ENCODE data around the gene MAGEB2. TPM values are rescaled to one million over a fixed set of nuclear protein-coding genes. Genes with fewer than 3 reads are reported as not detected.

MAGEB2 gene
- total RNA-seq, 5 donors from 2014 or later (not counting 1 experiment from before 2014, with no cell fraction given) = 0.25 TPM; not detected in 4

DNA sequence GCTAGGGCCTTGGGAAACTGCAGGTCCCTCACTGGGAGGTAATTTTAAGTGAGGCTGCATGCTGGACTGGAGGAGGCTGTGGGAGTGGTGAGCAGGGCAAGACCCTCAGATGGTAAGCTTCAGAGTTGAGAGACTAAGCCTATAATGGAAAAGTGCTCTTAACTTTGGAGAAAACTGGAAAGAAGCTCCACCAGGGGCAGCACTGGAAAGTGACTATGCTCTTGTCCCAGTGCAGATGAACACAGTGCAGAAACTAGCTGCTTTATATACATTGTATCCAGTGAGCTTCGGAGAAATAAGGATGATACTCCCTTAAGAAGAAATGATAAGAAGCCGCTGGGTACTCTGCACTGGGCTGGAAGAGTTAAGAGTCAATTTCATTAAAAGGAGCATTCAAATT, 3.2 kb upstream of the MAGEB2 start:
- Mint-ChIP-seq H3K27ac (no peak overlapping the region), H3K27me3 (peaks cover 1 to 8% of the 10 kb centered on the region in 2 donors), H3K9me3 (peaks cover 0 to 5% (median 0%) of the 10 kb centered on the region in 3 donors)

DNA sequence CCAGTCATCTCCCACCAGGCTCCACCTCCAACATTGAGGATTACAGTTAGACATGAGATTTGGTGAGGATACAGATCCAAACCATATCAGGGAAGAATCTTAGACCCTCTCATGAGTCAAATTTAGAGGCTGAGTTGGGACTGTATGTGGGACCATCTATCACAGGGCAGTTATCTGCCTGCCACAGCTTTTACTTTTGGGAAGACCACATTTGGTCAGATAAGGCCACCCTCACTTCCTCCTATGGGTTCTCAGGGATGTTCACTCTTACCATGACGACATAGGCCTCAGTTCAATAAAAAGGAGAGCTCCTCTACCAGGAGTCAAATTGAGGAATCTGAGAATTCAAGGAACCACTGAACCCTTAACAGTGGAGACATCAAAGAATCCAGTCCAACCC, 2.1 kb downstream of the MAGEB2 start:
- Histone ChIP-seq H3K27ac (ENCODE audit: low read length) (no peak overlapping the region), H3K4me3 (ENCODE audit: control insufficient read depth in 1 of 2, extremely low read depth in 1 of 2, low read length in 1 of 2) (no peak overlapping the region), H3K36me3 (ENCODE audit: control insufficient read depth in 2 of 2, extremely low read depth in 1 of 2, insufficient read depth in 1 of 2, low read length in 1 of 2) (no peaks in the 10 kb centered on the region), H3K9me3 (no peaks in the 10 kb centered on the region), H3K27me3 (replicated peaks in 1 of 2; ENCODE audit: control insufficient read depth in 2 of 2, extremely low read depth in 1 of 2, insufficient read depth in 2 of 2, low read length in 1 of 2) (no peaks in the 10 kb centered on the region), H3K4me1 (ENCODE audit: control insufficient read depth in 1 of 2, extremely low read depth in 1 of 2, insufficient read depth in 2 of 2, low read length in 2 of 2) (no peaks in the 10 kb centered on the region)
- Mint-ChIP-seq H3K27ac (no peak overlapping the region), H3K4me1 (no peaks in the 10 kb centered on the region), H3K27me3 (peaks cover 0 to 3% of the 10 kb centered on the region in 2 donors), H3K4me3 (no peak overlapping the region), H3K9me3 (no peaks in the 10 kb centered on the region), H3K36me3 (no peaks in the 10 kb centered on the region)
- no CpG with 5 or more reads among the region's 1 CpG for WGBS (ENCODE audit: insufficient coverage)
- DNase-seq (no peak), ATAC-seq (replicated peaks in 1 of 4) (no peak)
- ChIA-PET POLR2A (no interaction called here), CTCF (no interaction called here)

More for the DNA sequence above, 3.2 kb upstream of the MAGEB2 start:
- CTCF ChIA-PET = no interaction called here
- no peak overlapping the region for H3K4me3 Mint-ChIP-seq
- no peaks in the 10 kb centered on the region for H3K9me3 ChIP-seq
- POLR2A ChIA-PET = no interaction called here
- no peaks in the 10 kb centered on the region for H3K4me1 Mint-ChIP-seq
- H3K27me3 ChIP-seq (replicated peaks in 1 of 2; ENCODE audit: control insufficient read depth in 2 of 2, extremely low read depth in 1 of 2, insufficient read depth in 2 of 2, low read length in 1 of 2) = no peaks in the 10 kb centered on the region
- no peaks in the 10 kb centered on the region for H3K36me3 ChIP-seq (ENCODE audit: control insufficient read depth in 2 of 2, extremely low read depth in 1 of 2, insufficient read depth in 1 of 2, low read length in 1 of 2)
- no peaks in the 10 kb centered on the region for H3K4me1 ChIP-seq (ENCODE audit: control insufficient read depth in 1 of 2, extremely low read depth in 1 of 2, insufficient read depth in 2 of 2, low read length in 2 of 2)
- H3K36me3 Mint-ChIP-seq = no peaks in the 10 kb centered on the region
- DNase-seq (no peak), ATAC-seq (replicated peaks in 1 of 4) (no peak)
- H3K27ac ChIP-seq (ENCODE audit: low read length) = no peak overlapping the region
- WGBS (ENCODE audit: insufficient coverage) = no CpG with 5 or more reads among the region's 2 CpGs
- H3K4me3 ChIP-seq (ENCODE audit: control insufficient read depth in 1 of 2, extremely low read depth in 1 of 2, low read length in 1 of 2) = no peak overlapping the region

DNA sequence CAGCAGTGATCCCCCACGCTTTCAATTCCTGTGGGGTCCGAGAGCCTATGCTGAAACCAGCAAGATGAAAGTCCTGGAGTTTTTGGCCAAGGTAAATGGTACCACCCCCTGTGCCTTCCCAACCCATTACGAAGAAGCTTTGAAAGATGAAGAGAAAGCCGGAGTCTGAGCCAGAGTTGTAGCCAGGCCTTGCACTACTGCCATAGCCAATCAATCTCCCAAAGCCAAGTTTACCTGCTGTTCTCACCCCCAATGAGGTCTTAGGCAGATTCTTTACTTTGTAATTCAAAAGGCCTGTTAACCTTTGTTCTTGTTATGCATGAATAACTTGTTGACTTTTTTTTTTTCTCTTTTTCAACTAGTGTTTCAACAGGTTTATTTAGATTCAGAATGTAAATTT, 4.0 kb downstream of the MAGEB2 start:
- no peak overlapping the region for H3K27ac Mint-ChIP-seq
- H3K36me3 ChIP-seq (ENCODE audit: control insufficient read depth in 2 of 2, extremely low read depth in 1 of 2, insufficient read depth in 1 of 2, low read length in 1 of 2) = no peaks in the 10 kb centered on the region
- H3K4me1 ChIP-seq (ENCODE audit: control insufficient read depth in 1 of 2, extremely low read depth in 1 of 2, insufficient read depth in 2 of 2, low read length in 2 of 2) = no peaks in the 10 kb centered on the region
- WGBS (ENCODE audit: insufficient coverage) = 72% methylated on average over 2 of the region's 4 CpGs
- H3K36me3 Mint-ChIP-seq = no peaks in the 10 kb centered on the region
- no peak overlapping the region for H3K4me3 Mint-ChIP-seq
- peaks cover 0 to 3% of the 10 kb centered on the region in 2 donors for H3K27me3 Mint-ChIP-seq
- DNase-seq = no peak
- no peak overlapping the region for H3K4me3 ChIP-seq (ENCODE audit: control insufficient read depth in 1 of 2, extremely low read depth in 1 of 2, low read length in 1 of 2)
- no peak overlapping the region for H3K27ac ChIP-seq (ENCODE audit: low read length)
- H3K9me3 ChIP-seq = no peaks in the 10 kb centered on the region
- ATAC-seq (replicated peaks in 1 of 4) = no peak
- ChIA-PET POLR2A (no interaction called here), CTCF (no interaction called here)
- H3K27me3 ChIP-seq (replicated peaks in 1 of 2; ENCODE audit: control insufficient read depth in 2 of 2, extremely low read depth in 1 of 2, insufficient read depth in 2 of 2, low read length in 1 of 2) = no peaks in the 10 kb centered on the region
- H3K4me1 Mint-ChIP-seq = no peaks in the 10 kb centered on the region
- no peaks in the 10 kb centered on the region for H3K9me3 Mint-ChIP-seq

DNA sequence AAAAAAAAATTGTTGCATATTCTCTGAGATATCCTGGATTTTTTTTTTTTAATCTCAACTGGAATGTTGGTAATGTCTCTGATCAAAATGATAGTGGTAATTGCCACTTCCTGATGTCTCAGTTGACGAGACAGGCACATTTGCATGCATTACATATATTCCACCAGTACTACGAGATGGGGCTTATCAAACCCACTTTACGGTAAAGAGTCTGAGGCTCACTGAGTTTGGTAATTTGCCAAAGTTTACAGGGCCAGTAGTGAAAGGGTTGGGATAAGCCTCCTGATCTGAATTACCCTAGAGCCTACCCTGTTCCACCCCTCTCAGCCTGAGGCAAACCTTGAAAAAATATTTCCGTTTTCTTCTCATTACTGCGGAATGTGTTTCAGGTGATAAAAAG, 5.3 kb downstream of the MAGEB2 start:
- Mint-ChIP-seq H3K9me3 (no peaks in the 10 kb centered on the region), H3K27me3 (peaks cover 0 to 3% of the 10 kb centered on the region in 2 donors), H3K4me1 (no peaks in the 10 kb centered on the region), H3K27ac (no peak overlapping the region), H3K36me3 (no peaks in the 10 kb centered on the region), H3K4me3 (no peak overlapping the region)
- no peaks in the 10 kb centered on the region for H3K9me3 ChIP-seq
- no peak overlapping the region for H3K27ac ChIP-seq (ENCODE audit: low read length)
- DNase-seq = no peak
- no peaks in the 10 kb centered on the region for H3K36me3 ChIP-seq (ENCODE audit: control insufficient read depth in 2 of 2, extremely low read depth in 1 of 2, insufficient read depth in 1 of 2, low read length in 1 of 2)
- no CpG with 5 or more reads among the region's 5 CpGs for WGBS (ENCODE audit: insufficient coverage)
- ChIA-PET CTCF (no interaction called here), POLR2A (no interaction called here)
- ATAC-seq (replicated peaks in 1 of 4) = no peak
- no peaks in the 10 kb centered on the region for H3K27me3 ChIP-seq (replicated peaks in 1 of 2; ENCODE audit: control insufficient read depth in 2 of 2, extremely low read depth in 1 of 2, insufficient read depth in 2 of 2, low read length in 1 of 2)
- no peak overlapping the region for H3K4me3 ChIP-seq (ENCODE audit: control insufficient read depth in 1 of 2, extremely low read depth in 1 of 2, low read length in 1 of 2)
- H3K4me1 ChIP-seq (ENCODE audit: control insufficient read depth in 1 of 2, extremely low read depth in 1 of 2, insufficient read depth in 2 of 2, low read length in 2 of 2) = no peaks in the 10 kb centered on the region

DNA sequence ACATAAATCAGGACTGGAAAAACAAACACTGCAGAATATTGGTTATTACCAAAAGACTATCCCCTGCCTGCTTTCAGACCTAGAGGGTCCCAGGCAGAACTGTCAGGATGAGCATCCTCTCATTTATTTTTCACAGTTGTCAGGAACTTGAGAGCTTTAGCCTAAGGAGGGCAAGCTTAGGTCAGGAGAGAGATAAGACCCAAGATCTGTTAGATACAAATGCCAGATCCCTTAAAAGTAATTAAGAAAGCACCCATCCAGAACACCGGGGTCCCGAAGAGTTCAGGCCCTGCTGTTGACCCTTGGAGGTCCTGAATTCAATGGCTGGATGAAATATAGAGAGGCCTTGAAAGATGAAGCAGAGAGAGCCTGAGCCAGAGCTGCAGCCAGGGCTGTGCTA, 9.2 kb downstream of the MAGEB2 start:
- ChIA-PET POLR2A (no interaction called here), CTCF (no interaction called here)
- Histone ChIP-seq H3K4me1 (ENCODE audit: control insufficient read depth in 1 of 2, extremely low read depth in 1 of 2, insufficient read depth in 2 of 2, low read length in 2 of 2) (no peaks in the 10 kb centered on the region), H3K36me3 (ENCODE audit: control insufficient read depth in 2 of 2, extremely low read depth in 1 of 2, insufficient read depth in 1 of 2, low read length in 1 of 2) (no peaks in the 10 kb centered on the region), H3K27me3 (replicated peaks in 1 of 2; ENCODE audit: control insufficient read depth in 2 of 2, extremely low read depth in 1 of 2, insufficient read depth in 2 of 2, low read length in 1 of 2) (no peaks in the 10 kb centered on the region), H3K4me3 (ENCODE audit: control insufficient read depth in 1 of 2, extremely low read depth in 1 of 2, low read length in 1 of 2) (no peak overlapping the region), H3K9me3 (no peaks in the 10 kb centered on the region), H3K27ac (ENCODE audit: low read length) (no peak overlapping the region)
- Mint-ChIP-seq H3K36me3 (no peaks in the 10 kb centered on the region), H3K4me1 (no peaks in the 10 kb centered on the region), H3K27ac (no peak overlapping the region), H3K27me3 (no peaks in the 10 kb centered on the region), H3K9me3 (no peaks in the 10 kb centered on the region), H3K4me3 (no peak overlapping the region)
- no peak for ATAC-seq (replicated peaks in 1 of 4)
- WGBS (ENCODE audit: insufficient coverage) = no CpG with 5 or more reads among the region's 2 CpGs
- no peak for DNase-seq

DNA sequence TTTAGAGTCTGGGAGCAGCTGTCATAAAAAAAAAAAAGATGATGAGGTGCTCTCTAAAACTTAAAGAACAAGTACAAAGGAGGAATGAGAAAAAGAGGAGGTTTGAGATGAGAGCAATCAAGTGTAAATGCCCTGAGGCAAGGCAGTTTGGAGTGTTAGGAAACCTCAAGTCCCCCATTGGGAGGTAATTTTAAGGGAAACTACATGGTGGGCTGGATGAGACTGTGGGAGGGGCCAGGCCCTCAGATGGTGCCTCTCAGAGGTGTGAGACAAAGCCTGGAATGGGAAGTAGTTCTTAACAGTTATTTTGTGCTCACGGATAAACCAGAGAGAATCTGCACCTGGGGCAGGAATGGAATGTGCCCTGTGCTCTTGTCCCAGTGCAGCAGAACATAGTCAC, 13.2 kb downstream of the MAGEB2 start:
- Mint-ChIP-seq H3K36me3 (no peaks in the 10 kb centered on the region), H3K27me3 (no peaks in the 10 kb centered on the region), H3K4me3 (no peak overlapping the region), H3K4me1 (no peaks in the 10 kb centered on the region), H3K27ac (no peak overlapping the region), H3K9me3 (no peaks in the 10 kb centered on the region)
- no peaks in the 10 kb centered on the region for H3K9me3 ChIP-seq
- H3K4me1 ChIP-seq (ENCODE audit: control insufficient read depth in 1 of 2, extremely low read depth in 1 of 2, insufficient read depth in 2 of 2, low read length in 2 of 2) = no peaks in the 10 kb centered on the region
- ChIA-PET POLR2A (no interaction called here), CTCF (no interaction called here)
- ATAC-seq (replicated peaks in 1 of 4) = no peak
- no peak for DNase-seq
- H3K27ac ChIP-seq (ENCODE audit: low read length) = no peak overlapping the region
- H3K4me3 ChIP-seq (ENCODE audit: control insufficient read depth in 1 of 2, extremely low read depth in 1 of 2, low read length in 1 of 2) = no peak overlapping the region
- no peaks in the 10 kb centered on the region for H3K36me3 ChIP-seq (ENCODE audit: control insufficient read depth in 2 of 2, extremely low read depth in 1 of 2, insufficient read depth in 1 of 2, low read length in 1 of 2)
- no CpG with 5 or more reads among the region's 1 CpG for WGBS (ENCODE audit: insufficient coverage)
- no peaks in the 10 kb centered on the region for H3K27me3 ChIP-seq (replicated peaks in 1 of 2; ENCODE audit: control insufficient read depth in 2 of 2, extremely low read depth in 1 of 2, insufficient read depth in 2 of 2, low read length in 1 of 2)

DNA sequence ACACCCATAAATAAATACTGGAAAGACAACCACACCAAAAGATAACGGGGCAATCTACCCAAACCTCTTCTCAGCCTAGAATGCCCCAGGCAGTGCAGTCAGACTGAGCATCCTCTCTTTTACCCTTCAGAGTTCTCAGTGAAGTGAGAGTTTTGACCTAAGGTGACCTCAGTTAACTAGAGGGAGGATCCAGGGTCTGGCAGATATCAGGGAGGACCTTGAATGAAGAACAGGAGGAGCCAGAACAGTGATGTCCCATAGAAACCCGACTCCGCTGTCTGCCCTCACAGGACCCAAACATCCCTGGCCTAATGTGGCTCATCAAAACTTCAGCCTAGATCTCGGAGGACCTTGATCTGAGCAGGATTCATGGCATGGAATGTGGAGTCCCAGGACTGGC, 15.0 kb downstream of the MAGEB2 start, which contains the start of gene MAGEB3:
TSS of gene MAGEB3 (plus strand) at position 263 of the 400 bp plus-strand sequence. CDS start 5,268 bp downstream, outside the sequence.
- POLR2A ChIA-PET = no interaction called here
- Histone ChIP-seq H3K27ac (ENCODE audit: low read length) (no peak within 1 kb of the TSS), H3K27me3 (replicated peaks in 1 of 2; ENCODE audit: control insufficient read depth in 2 of 2, extremely low read depth in 1 of 2, insufficient read depth in 2 of 2, low read length in 1 of 2) (no peaks in the 10 kb centered on the region), H3K36me3 (ENCODE audit: control insufficient read depth in 2 of 2, extremely low read depth in 1 of 2, insufficient read depth in 1 of 2, low read length in 1 of 2) (no peaks in the 10 kb centered on the region), H3K9me3 (no peaks in the 10 kb centered on the region), H3K4me3 (ENCODE audit: control insufficient read depth in 1 of 2, extremely low read depth in 1 of 2, low read length in 1 of 2) (no peak within 1 kb of the TSS), H3K4me1 (ENCODE audit: control insufficient read depth in 1 of 2, extremely low read depth in 1 of 2, insufficient read depth in 2 of 2, low read length in 2 of 2) (no peaks in the 10 kb centered on the region)
- WGBS (ENCODE audit: insufficient coverage) = no CpG with 5 or more reads among the region's 4 CpGs
- no peak for ATAC-seq (replicated peaks in 1 of 4)
- no peaks in the 10 kb centered on the region for H3K27me3 Mint-ChIP-seq
- DNase-seq = no peak
- no peak within 1 kb of the TSS for H3K27ac Mint-ChIP-seq
- H3K36me3 Mint-ChIP-seq = no peaks in the 10 kb centered on the region
- H3K4me1 Mint-ChIP-seq = no peaks in the 10 kb centered on the region
- no peaks in the 10 kb centered on the region for H3K9me3 Mint-ChIP-seq
- no peak within 1 kb of the TSS for H3K4me3 Mint-ChIP-seq
- CTCF ChIA-PET = no interaction called here
